ENCODE results near the gene EPB41L2. TPM values are rescaled to one million over a fixed set of nuclear protein-coding genes. Genes with fewer than 3 reads are reported as not detected.

EPB41L2 gene
- total and polyA plus RNA-seq, 2 experiments from 2014 or later: 23.2 to 31.3 TPM

- H3K27ac ChIP-seq: no peak overlapping the region
- WGBS, 2 experiments (ENCODE audit: low coverage in 1 of 2, low lambda C conversion rate in 2 of 2, missing lambda C conversion rate in 2 of 2): 68 to 74% methylated on average over 1 of the region's 1 CpG
- no peak overlapping the region for H2AFZ ChIP-seq
- H3K9me3 ChIP-seq (ENCODE audit: low read depth): no peaks in the 10 kb centered on the region
- no peaks in the 10 kb centered on the region for H4K20me1 ChIP-seq (ENCODE audit: insufficient read depth)
- in situ Hi-C loops (cut with MboI): no loop called here
- peaks cover 12% of the 10 kb centered on the region for H3K4me1 ChIP-seq (ENCODE audit: insufficient read depth)
- no peaks in the 10 kb centered on the region for H3K9me2 ChIP-seq (ENCODE audit: insufficient read depth)
- no peak overlapping the region for H3K9ac ChIP-seq
- no peak for TF ChIP-seq EZH2phosphoT487 (IDR thresholded peaks at IDR 0.05; ENCODE audit: insufficient read depth, low read depth)
- no peak for TF ChIP-seq EZH2 (IDR thresholded peaks at IDR 0.05; ENCODE audit: insufficient read depth, poor library complexity, severe bottlenecking)
- no peaks in the 10 kb centered on the region; the same call in 1 of the 2 replicates for H3K36me3 ChIP-seq (ENCODE audit: low read depth)
- no peaks in the 10 kb centered on the region for H3K79me2 ChIP-seq (ENCODE audit: insufficient read depth)
- H3K27me3 ChIP-seq (replicated peaks; ENCODE audit: insufficient read depth): no peaks in the 10 kb centered on the region
- DNase-seq: no peak
- no peak overlapping the region for H3K4me3 ChIP-seq
- H3K4me2 ChIP-seq (ENCODE audit: unreplicated experiment): no peak overlapping the region
- H3F3A ChIP-seq (ENCODE audit: insufficient read depth): peaks cover 13% of the 10 kb centered on the region; the same call in 1 of the 2 replicates
Observed at GRCh38 chr6:130851026-130851425, 212.0 kb downstream of the EPB41L2 start.

- no peak for TF ChIP-seq EZH2phosphoT487 (IDR thresholded peaks at IDR 0.05; ENCODE audit: insufficient read depth, low read depth)
- TF ChIP-seq EZH2 (IDR thresholded peaks at IDR 0.05; ENCODE audit: insufficient read depth, poor library complexity, severe bottlenecking): no peak
- Histone ChIP-seq H4K20me1 (ENCODE audit: insufficient read depth) (no peaks in the 10 kb centered on the region), H3K27ac (no peak overlapping the region), H3K9ac (no peak overlapping the region), H3F3A (ENCODE audit: insufficient read depth) (peaks cover 12% of the 10 kb centered on the region; the same call in 1 of the 2 replicates), H3K36me3 (ENCODE audit: low read depth) (no peaks in the 10 kb centered on the region), H3K4me1 (ENCODE audit: insufficient read depth) (peaks cover 12% of the 10 kb centered on the region), H3K79me2 (ENCODE audit: insufficient read depth) (no peaks in the 10 kb centered on the region), H3K9me2 (ENCODE audit: insufficient read depth) (no peaks in the 10 kb centered on the region), H3K4me3 (no peak overlapping the region), H2AFZ (no peak overlapping the region), H3K27me3 (replicated peaks; ENCODE audit: insufficient read depth) (no peaks in the 10 kb centered on the region), H3K4me2 (ENCODE audit: unreplicated experiment) (no peak overlapping the region), H3K9me3 (ENCODE audit: low read depth) (no peaks in the 10 kb centered on the region)
- in situ Hi-C loops (cut with MboI): loop anchor here (25.0 kb wide), 1 partner anchor 537 kb away; no protein-coding TSS in a partner anchor
- WGBS, 2 experiments (ENCODE audit: low coverage in 1 of 2, low lambda C conversion rate in 2 of 2, missing lambda C conversion rate in 2 of 2): 100% methylated on average over 1 of the region's 1 CpG
- no peak for DNase-seq
Observed at GRCh38 chr6:130849594-130849993, 213.5 kb downstream of the EPB41L2 start.

- H4K20me1 ChIP-seq (ENCODE audit: insufficient read depth): no peaks in the 10 kb centered on the region
- H3K27me3 ChIP-seq (replicated peaks; ENCODE audit: insufficient read depth): no peaks in the 10 kb centered on the region
- 0 out of 2 replicates have a peak, but pooled peaks cover 6% of the 10 kb centered on the region for H3F3A ChIP-seq (ENCODE audit: insufficient read depth)
- TF ChIP-seq EZH2phosphoT487 (IDR thresholded peaks at IDR 0.05; ENCODE audit: insufficient read depth, low read depth) (no peak), EZH2 (IDR thresholded peaks at IDR 0.05; ENCODE audit: insufficient read depth, poor library complexity, severe bottlenecking) (no peak)
- H3K27ac ChIP-seq: no peak overlapping the region
- no peak overlapping the region for H2AFZ ChIP-seq
- no peaks in the 10 kb centered on the region for H3K79me2 ChIP-seq (ENCODE audit: insufficient read depth)
- peaks cover 7% of the 10 kb centered on the region for H3K4me1 ChIP-seq (ENCODE audit: insufficient read depth)
- no peak overlapping the region for H3K9ac ChIP-seq
- H3K4me2 ChIP-seq (ENCODE audit: unreplicated experiment): no peak overlapping the region
- H3K9me3 ChIP-seq (ENCODE audit: low read depth): no peaks in the 10 kb centered on the region
- H3K9me2 ChIP-seq (ENCODE audit: insufficient read depth): no peaks in the 10 kb centered on the region
- in situ Hi-C loops (cut with MboI): loop anchor here (25.0 kb wide), 1 partner anchor 537 kb away; no protein-coding TSS in a partner anchor
- no peaks in the 10 kb centered on the region for H3K36me3 ChIP-seq (ENCODE audit: low read depth)
- peak; percentile 25 for DNase-seq
- WGBS, 2 experiments (ENCODE audit: low coverage in 1 of 2, low lambda C conversion rate in 2 of 2, missing lambda C conversion rate in 2 of 2): 81 to 82% methylated on average over 2 of the region's 2 CpGs
- H3K4me3 ChIP-seq: no peak overlapping the region
Observed at GRCh38 chr6:130848945-130849344, 214.1 kb downstream of the EPB41L2 start.

GRCh38 chr6:130847001-130847910 lies 215.8 kb downstream of the EPB41L2 start:
- no peaks in the 10 kb centered on the region for H3K9me2 ChIP-seq (ENCODE audit: insufficient read depth)
- in situ Hi-C loops (cut with MboI): loop anchor here (25.0 kb wide), 1 partner anchor 535 kb away; no protein-coding TSS in a partner anchor
- no peak overlapping the region for H3K9ac ChIP-seq
- no peak for DNase-seq
- no peak overlapping the region for H3K27ac ChIP-seq
- TF ChIP-seq EZH2phosphoT487 (IDR thresholded peaks at IDR 0.05; ENCODE audit: insufficient read depth, low read depth) (no peak), EZH2 (IDR thresholded peaks at IDR 0.05; ENCODE audit: insufficient read depth, poor library complexity, severe bottlenecking) (no peak)
- no peaks in the 10 kb centered on the region for H3K27me3 ChIP-seq (replicated peaks; ENCODE audit: insufficient read depth)
- no peaks in the 10 kb centered on the region for H3K36me3 ChIP-seq (ENCODE audit: low read depth)
- no peaks in the 10 kb centered on the region for H4K20me1 ChIP-seq (ENCODE audit: insufficient read depth)
- 60 to 63% methylated on average over 7 of the region's 7 CpGs for WGBS, 2 experiments (ENCODE audit: low coverage in 1 of 2, low lambda C conversion rate in 2 of 2, missing lambda C conversion rate in 2 of 2)
- H2AFZ ChIP-seq: no peak overlapping the region
- no peaks in the 10 kb centered on the region for H3K4me1 ChIP-seq (ENCODE audit: insufficient read depth)
- H3K9me3 ChIP-seq (ENCODE audit: low read depth): no peaks in the 10 kb centered on the region
- no peak overlapping the region for H3K4me2 ChIP-seq (ENCODE audit: unreplicated experiment)
- no peaks in the 10 kb centered on the region for H3F3A ChIP-seq (ENCODE audit: insufficient read depth)
- no peak overlapping the region for H3K4me3 ChIP-seq
- no peaks in the 10 kb centered on the region for H3K79me2 ChIP-seq (ENCODE audit: insufficient read depth)
